GM12892 (cell line): ENCODE measurements around the gene FOXA3.
"Not testable (repeated sequence)": the region's sequence is repeated elsewhere in the genome, so short reads cannot be mapped to it uniquely, and the experiment has no call there.

ENCODE experiments used
- POLR2A ChIP-seq: IDR thresholded peaks from 2 replicates; pipeline ENCODE4 v1.6.1; 2011; ENCODE audit warnings: low read depth, low read length, control low read depth
- POLR2AphosphoS5 ChIP-seq: IDR thresholded peaks from 2 replicates; pipeline ENCODE4 v1.6.1; 2011; ENCODE audit warnings: low read depth, low read length, control low read depth
- TAF1 ChIP-seq: IDR thresholded peaks from 2 replicates; pipeline ENCODE4 v1.6.1; 2011; ENCODE audit warnings: low read depth, mild to moderate bottlenecking, control low read depth, low read length, borderline replicate concordance

- not testable (repeated sequence) for TF ChIP-seq POLR2A, POLR2AphosphoS5, TAF1
Observed at GRCh38 chr19:45895983-45896599, 32.0 kb downstream of the FOXA3 start.
